Myocyte (in vitro differentiated cells): ENCODE measurements around the gene PPP1R1B. TPM values are rescaled to one million over a fixed set of nuclear protein-coding genes. Genes with fewer than 3 reads are reported as not detected.

ENCODE experiments used
- DNase-seq: peaks from one replicate; pipeline ENCODE4 v3.0.0-alpha.2; 2012; ENCODE audit warnings: low read depth
- total RNA-seq: library from RNA; depleted of rRNA; stranded (reverse); fragments of >200 nt; gene quantifications from 2 replicates; pipeline ENCODE4 v1.2.3, GENCODE V29; 2014

PPP1R1B gene
- total RNA-seq, 1 donor from 2014 or later, result not detected

GRCh38 chr17:39651923-39652586 is 25.3 kb downstream of the PPP1R1B start:
- no peak for DNase-seq

GRCh38 chr17:39652587-39653315 is 26.0 kb downstream of the PPP1R1B start:
- peak; percentile 16 for DNase-seq

GRCh38 chr17:39653316-39653661 is 26.5 kb downstream of the PPP1R1B start:
- DNase-seq, result no peak

- DNase-seq, result peak; percentile 56
Measured at GRCh38 chr17:39653662-39654331, 27.0 kb downstream of the PPP1R1B start.

GRCh38 chr17:39655105-39655504 is 28.4 kb downstream of the PPP1R1B start:
- no peak for DNase-seq

GRCh38 chr17:39658346-39658745 is 31.6 kb downstream of the PPP1R1B start:
- no peak for DNase-seq

DNA sequence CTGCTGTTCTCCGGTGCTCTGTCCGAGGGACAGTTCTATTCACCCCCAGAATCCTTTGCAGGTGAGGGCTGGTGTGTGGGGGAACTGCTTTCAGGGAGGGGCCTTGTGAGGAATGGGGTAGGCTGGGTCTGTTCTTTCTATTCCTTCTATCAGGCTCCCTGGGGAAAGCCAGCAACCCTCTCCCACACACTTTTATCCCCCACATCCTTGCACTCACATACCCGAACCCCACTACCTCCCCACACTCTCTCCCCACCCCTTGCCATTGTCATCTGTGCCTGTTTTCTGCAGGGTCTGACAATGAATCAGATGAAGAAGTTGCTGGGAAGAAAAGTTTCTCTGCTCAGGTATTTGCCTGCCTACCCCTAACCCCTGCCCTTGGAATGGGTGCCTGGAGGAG is 32.0 kb downstream of the PPP1R1B start:
- DNase-seq, result no peak

DNA sequence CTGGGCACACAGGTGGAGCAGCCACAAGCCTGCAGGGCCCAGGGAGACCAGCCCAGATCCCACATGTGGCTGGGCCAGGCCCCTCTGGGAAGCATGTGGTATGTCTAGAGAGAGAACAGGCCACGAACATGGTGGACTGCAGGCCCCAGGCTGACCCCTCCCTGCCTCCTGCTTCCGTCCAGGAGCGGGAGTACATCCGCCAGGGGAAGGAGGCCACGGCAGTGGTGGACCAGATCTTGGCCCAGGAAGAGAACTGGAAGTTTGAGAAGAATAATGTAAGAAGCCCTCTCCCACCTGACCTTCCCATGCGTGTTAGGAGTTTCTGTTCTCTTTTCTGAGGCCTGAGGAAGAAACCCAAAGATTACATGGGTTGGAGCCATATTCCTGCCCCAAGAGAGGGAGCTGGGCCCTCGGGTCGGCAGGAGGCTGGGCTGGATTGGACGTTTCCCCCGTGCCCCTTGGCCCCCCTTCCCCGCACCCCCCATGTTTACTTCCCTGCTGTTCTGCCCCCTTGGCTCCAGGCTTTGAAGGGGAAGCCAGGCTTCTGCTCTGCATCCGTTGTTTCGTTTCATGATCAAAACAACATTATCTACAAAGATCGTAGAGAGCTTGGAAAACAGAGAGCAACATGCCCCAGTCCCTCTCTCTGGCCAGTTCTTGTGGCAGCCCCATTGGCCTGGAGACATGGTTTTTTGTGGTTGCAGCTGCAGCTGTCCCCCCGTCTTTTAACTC is 32.7 kb downstream of the PPP1R1B start:
- peak; percentile 62 for DNase-seq

DNA sequence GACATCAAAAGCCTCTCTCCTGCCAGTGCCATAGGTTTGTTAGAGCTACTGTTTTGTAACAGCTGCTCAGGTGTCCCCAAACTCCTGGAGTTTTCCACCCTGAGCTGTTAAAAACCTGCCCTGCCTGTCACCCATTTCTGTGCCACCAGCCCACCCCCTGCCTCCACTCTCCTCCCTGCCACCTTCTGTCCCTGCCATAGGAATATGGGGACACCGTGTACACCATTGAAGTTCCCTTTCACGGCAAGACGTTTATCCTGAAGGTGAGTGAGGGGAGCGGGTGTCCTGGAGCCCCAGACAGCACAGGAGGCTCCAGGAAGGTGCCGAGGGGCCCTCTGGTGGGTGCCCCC is 33.2 kb downstream of the PPP1R1B start:
- DNase-seq, result no peak

- no peak for DNase-seq
Measured at GRCh38 chr17:39660397-39661385, 33.9 kb downstream of the PPP1R1B start.

GRCh38 chr17:39661744-39662541 is 35.2 kb downstream of the PPP1R1B start:
- DNase-seq, result no peak

DNA sequence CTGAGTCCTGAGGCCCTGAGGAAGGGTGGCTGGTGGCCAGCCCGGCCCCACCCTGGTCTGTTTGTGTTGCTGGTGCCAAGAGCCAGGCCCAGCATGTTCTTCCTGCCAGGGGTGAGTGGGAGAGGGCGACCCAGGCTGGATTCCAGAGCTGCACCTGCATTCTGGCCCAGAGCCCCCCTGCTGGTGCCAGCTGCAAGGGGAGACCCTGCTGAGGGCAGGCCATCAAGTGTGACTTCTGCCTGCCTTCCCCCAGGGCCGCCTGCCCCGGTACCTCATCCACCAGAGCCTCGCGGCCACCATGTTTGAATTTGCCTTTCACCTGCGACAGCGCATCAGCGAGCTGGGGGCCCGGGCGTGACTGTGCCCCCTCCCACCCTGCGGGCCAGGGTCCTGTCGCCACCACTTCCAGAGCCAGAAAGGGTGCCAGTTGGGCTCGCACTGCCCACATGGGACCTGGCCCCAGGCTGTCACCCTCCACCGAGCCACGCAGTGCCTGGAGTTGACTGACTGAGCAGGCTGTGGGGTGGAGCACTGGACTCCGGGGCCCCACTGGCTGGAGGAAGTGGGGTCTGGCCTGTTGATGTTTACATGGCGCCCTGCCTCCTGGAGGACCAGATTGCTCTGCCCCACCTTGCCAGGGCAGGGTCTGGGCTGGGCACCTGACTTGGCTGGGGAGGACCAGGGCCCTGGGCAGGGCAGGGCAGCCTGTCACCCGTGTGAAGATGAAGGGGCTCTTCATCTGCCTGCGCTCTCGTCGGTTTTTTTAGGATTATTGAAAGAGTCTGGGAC is 36.0 kb downstream of the PPP1R1B start:
- no peak for DNase-seq

DNA sequence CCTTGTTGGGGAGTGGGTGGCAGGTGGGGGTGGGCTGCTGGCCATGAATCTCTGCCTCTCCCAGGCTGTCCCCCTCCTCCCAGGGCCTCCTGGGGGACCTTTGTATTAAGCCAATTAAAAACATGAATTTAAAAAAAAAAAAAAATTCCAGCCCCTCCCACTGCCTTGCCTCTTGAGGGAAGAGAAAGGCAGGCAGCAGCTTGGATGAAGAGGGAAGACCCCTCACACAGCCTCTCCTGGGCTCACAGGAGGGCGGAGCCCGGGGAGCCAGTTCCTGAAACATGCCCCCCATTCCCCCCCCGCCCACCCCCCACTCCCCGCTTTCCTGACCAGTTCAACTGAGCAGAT is 36.6 kb downstream of the PPP1R1B start:
- no peak for DNase-seq

- no peak for DNase-seq
Measured at GRCh38 chr17:39663688-39664580, 37.2 kb downstream of the PPP1R1B start.

GRCh38 chr17:39664581-39665561 is 38.1 kb downstream of the PPP1R1B start, which contains the start of gene TCAP:
TSS of gene TCAP (plus strand) at chr17:39665349. CDS start at chr17:39665360, 11 bp downstream.
- DNase-seq, result peak; percentile 67

DNA sequence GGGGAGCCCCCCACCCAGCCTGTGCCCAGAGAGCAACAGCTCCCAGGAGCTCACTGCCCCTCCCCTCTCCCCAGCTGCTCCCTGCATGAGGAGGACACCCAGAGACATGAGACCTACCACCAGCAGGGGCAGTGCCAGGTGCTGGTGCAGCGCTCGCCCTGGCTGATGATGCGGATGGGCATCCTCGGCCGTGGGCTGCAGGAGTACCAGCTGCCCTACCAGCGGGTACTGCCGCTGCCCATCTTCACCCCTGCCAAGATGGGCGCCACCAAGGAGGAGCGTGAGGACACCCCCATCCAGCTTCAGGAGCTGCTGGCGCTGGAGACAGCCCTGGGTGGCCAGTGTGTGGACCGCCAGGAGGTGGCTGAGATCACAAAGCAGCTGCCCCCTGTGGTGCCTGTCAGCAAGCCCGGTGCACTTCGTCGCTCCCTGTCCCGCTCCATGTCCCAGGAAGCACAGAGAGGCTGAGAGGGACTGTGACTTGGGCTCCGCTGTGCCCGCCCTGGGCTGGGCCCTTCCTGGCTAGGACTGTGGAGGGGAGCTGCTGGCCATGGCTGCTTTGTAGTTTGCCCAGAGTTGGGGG is 39.0 kb downstream of the PPP1R1B start:
- peak; percentile 80 for DNase-seq
